ENCODE results near the gene OR10H4. TPM values are rescaled to one million over a fixed set of nuclear protein-coding genes. Genes with fewer than 3 reads are reported as not detected.

OR10H4 gene
- total and polyA plus RNA-seq, 2 of the 4 experiments (the other 2 are of a cell fraction), result not detected

GRCh38 chr19:15934332-15935078 lies 14.3 kb upstream of the OR10H4 start, which contains the start of gene CYP4F11:
Gene CYP4F11 (minus strand): TSS chr19:15934529. CDS start chr19:15934408, 121 bp downstream.
- H3K4ac ChIP-seq (ENCODE audit: low read depth, low read length), result no peak within 1 kb of the TSS
- H3K56ac ChIP-seq (ENCODE audit: extremely low read depth, insufficient read depth, low read length), result no peak within 1 kb of the TSS
- no peak within 1 kb of the TSS for H3K27ac ChIP-seq (ENCODE audit: insufficient read depth, low read length)
- peaks cover 10% of the 10 kb centered on the region; the same call in 1 of the 2 replicates for H3K9me3 ChIP-seq (ENCODE audit: control insufficient read depth, insufficient read depth, low read length)
- CTCF ChIA-PET, result no interaction called here
- DNase-seq, result no peak
- no peaks in the 10 kb centered on the region for H3K79me1 ChIP-seq (ENCODE audit: low read depth in 1 of 2, low read length in 2 of 2)
- no peak within 1 kb of the TSS for H3K18ac ChIP-seq (ENCODE audit: low read depth, low read length)
- H2BK15ac ChIP-seq (ENCODE audit: low read depth, low read length), result no peak within 1 kb of the TSS
- no peaks in the 10 kb centered on the region for H3K27me3 ChIP-seq (ENCODE audit: control insufficient read depth, insufficient read depth, low read length)
- intact Hi-C loops (cut with micrococcal nuclease), result no loop called here
- H3K4me2 ChIP-seq (ENCODE audit: low read depth, low read length), result no peak within 1 kb of the TSS
- no peak within 1 kb of the TSS for H2BK20ac ChIP-seq (ENCODE audit: low read depth, low read length)
- H3K4me3 ChIP-seq (ENCODE audit: insufficient read depth, low read depth, low read length), result no peak within 1 kb of the TSS
- dilution Hi-C loops (cut with HindIII; ENCODE audit: low sequenced_read_pairs, unreplicated experiment), result no loop called here
- no peak within 1 kb of the TSS for H2AK9ac ChIP-seq (replicated peaks; ENCODE audit: low read depth, low read length, poor library complexity)
- BruUV-seq (replicated peaks), result no TSS peak
- H3K4me1 ChIP-seq (ENCODE audit: control insufficient read depth, insufficient read depth, low read length), result no peaks in the 10 kb centered on the region
- no peak within 1 kb of the TSS for H2AFZ ChIP-seq (replicated peaks; ENCODE audit: low read length, poor library complexity)
- POLR2A ChIA-PET (ENCODE audit: unreplicated experiment), result no interaction called here
- no peaks in the 10 kb centered on the region for H3K9me1 ChIP-seq (ENCODE audit: insufficient read depth, low read length)
- in situ Hi-C loops (cut with MboI; ENCODE audit: low sequenced_read_pairs), result no loop called here
- H4K20me1 ChIP-seq (ENCODE audit: insufficient read depth, low read length), result no peaks in the 10 kb centered on the region
- no peak within 1 kb of the TSS for H2BK120ac ChIP-seq (ENCODE audit: low read depth, low read length)
- H2AK5ac ChIP-seq (ENCODE audit: low read depth, low read length), result no peak within 1 kb of the TSS
- ATAC-seq (ENCODE audit: low read depth), result no peak
- no peak for TF ChIP-seq USF2 (IDR thresholded peaks at IDR 0.05; ENCODE audit: low read depth, low read length)
- TF ChIP-seq CTCF (conservative IDR thresholded peaks at IDR 0.05; ENCODE audit: low read depth, low read length), result no peak
- no peak for TF ChIP-seq RFX5 (IDR thresholded peaks at IDR 0.05; ENCODE audit: low read depth, low read length)
- no peak for TF ChIP-seq RCOR1 (IDR thresholded peaks at IDR 0.05; ENCODE audit: insufficient replicate concordance, low read length)
- TF ChIP-seq NFE2L2 (IDR thresholded peaks at IDR 0.05; ENCODE audit: low read depth, low read length), result no peak
- no peak for TF ChIP-seq ELK1 (IDR thresholded peaks at IDR 0.05; ENCODE audit: borderline replicate concordance, low read depth, low read length)
- TF ChIP-seq CEBPB (IDR thresholded peaks at IDR 0.05; ENCODE audit: low read depth, low read length), result no peak
- no peak for TF ChIP-seq SMC3 (IDR thresholded peaks at IDR 0.05; ENCODE audit: low read depth, low read length)
- no peak for TF ChIP-seq MAZ (IDR thresholded peaks at IDR 0.05; ENCODE audit: borderline replicate concordance, low read depth, low read length)
- no peak for TF ChIP-seq MAFK (IDR thresholded peaks at IDR 0.05; ENCODE audit: low read depth, low read length)
- no peak for TF ChIP-seq RAD21 (IDR thresholded peaks at IDR 0.05; ENCODE audit: low read length)
- no peak for TF ChIP-seq MXI1 (IDR thresholded peaks at IDR 0.05; ENCODE audit: borderline replicate concordance, low read depth, low read length)
- TF ChIP-seq CHD1 (IDR thresholded peaks at IDR 0.05; ENCODE audit: low read depth, low read length), result no peak
- TF ChIP-seq BHLHE40 (IDR thresholded peaks at IDR 0.05; ENCODE audit: low read depth, low read length), result no peak
- no peak within 1 kb of the TSS for H3K14ac ChIP-seq (replicated peaks; ENCODE audit: low read depth, low read length)
- no peak within 1 kb of the TSS for H3K23ac ChIP-seq (ENCODE audit: low read depth, low read length)
- H4K5ac ChIP-seq (ENCODE audit: low read depth, low read length), result no peak within 1 kb of the TSS
- H2BK5ac ChIP-seq (ENCODE audit: low read depth, low read length, poor library complexity, severe bottlenecking), result no peak within 1 kb of the TSS
- H3K36me3 ChIP-seq (ENCODE audit: control insufficient read depth, insufficient read depth, low read length), result no peaks in the 10 kb centered on the region
- no peak within 1 kb of the TSS for H4K91ac ChIP-seq (ENCODE audit: insufficient read depth, low read depth, low read length)
- no peak within 1 kb of the TSS for H3K9ac ChIP-seq (ENCODE audit: low read depth, low read length)
- no peak within 1 kb of the TSS for H4K8ac ChIP-seq (ENCODE audit: low read depth in 2 of 2, low read length in 2 of 2)
- WGBS, 2 experiments (ENCODE audit: extremely low coverage in 2 of 2, insufficient read length in 1 of 2), result no CpG with 5 or more reads among the region's 10 CpGs
